ENCODE measurements around the gene TNF.
"Not testable (repeated sequence)": the region's sequence is repeated elsewhere in the genome, so short reads cannot be mapped to it uniquely, and the experiment has no call there.

Gene TNF

GRCh38 chr6:31588871-31589650 lies 13.7 kb downstream of the TNF start:
- no peak for DNase-seq (ENCODE audit: low read depth)

- DNase-seq (ENCODE audit: low read depth): not testable (repeated sequence)
Observed at GRCh38 chr6:31590691-31591090, 15.3 kb downstream of the TNF start.

GRCh38 chr6:31592396-31592771 lies 17.0 kb downstream of the TNF start:
- no peak for DNase-seq (ENCODE audit: low read depth)

- DNase-seq (ENCODE audit: low read depth): no peak
Observed at GRCh38 chr6:31597006-31597405, 21.6 kb downstream of the TNF start.

- no peak for DNase-seq (ENCODE audit: low read depth)
Observed at GRCh38 chr6:31607317-31607716, 32.0 kb downstream of the TNF start.

- DNase-seq (ENCODE audit: low read depth): no peak
Observed at GRCh38 chr6:31609519-31610406, 34.4 kb downstream of the TNF start.

- DNase-seq (ENCODE audit: low read depth): no peak
Observed at GRCh38 chr6:31610968-31611367, 35.6 kb downstream of the TNF start.

GRCh38 chr6:31614075-31614619 lies 38.8 kb downstream of the TNF start:
- no peak for DNase-seq (ENCODE audit: low read depth)

- no peak for DNase-seq (ENCODE audit: low read depth)
Observed at GRCh38 chr6:31614684-31615578, 39.6 kb downstream of the TNF start, which contains the start of gene AIF1. Gene AIF1 (plus strand): TSS chr6:31615234. CDS start chr6:31615330, 96 bp downstream.

- DNase-seq (ENCODE audit: low read depth): no peak
Observed at GRCh38 chr6:31615748-31616147, 40.4 kb downstream of the TNF start.

GRCh38 chr6:31617010-31617409 lies 41.6 kb downstream of the TNF start:
- no peak for DNase-seq (ENCODE audit: low read depth)

- peak; percentile 90 for DNase-seq (ENCODE audit: low read depth)
Observed at GRCh38 chr6:31619805-31620585, 44.6 kb downstream of the TNF start.

- DNase-seq (ENCODE audit: low read depth): peak; percentile 51
Observed at GRCh38 chr6:31620586-31621319, 45.4 kb downstream of the TNF start, which contains the start of gene PRRC2A. Gene PRRC2A (plus strand): TSS chr6:31620715. CDS start chr6:31622790, 2,075 bp downstream.

- no peak for DNase-seq (ENCODE audit: low read depth)
Observed at GRCh38 chr6:31621320-31621939, 46.1 kb downstream of the TNF start.

- no peak for DNase-seq (ENCODE audit: low read depth)
Observed at GRCh38 chr6:31621991-31622390, 46.6 kb downstream of the TNF start.

- no peak for DNase-seq (ENCODE audit: low read depth)
Observed at GRCh38 chr6:31622684-31623091, 47.3 kb downstream of the TNF start.

GRCh38 chr6:31624070-31624469 lies 48.7 kb downstream of the TNF start:
- DNase-seq (ENCODE audit: low read depth): no peak

GRCh38 chr6:31626952-31627351 lies 51.6 kb downstream of the TNF start:
- DNase-seq (ENCODE audit: low read depth): no peak

GRCh38 chr6:31627690-31628287 lies 52.4 kb downstream of the TNF start:
- no peak for DNase-seq (ENCODE audit: low read depth)

Data from stimulated activated CD8-positive, alpha-beta memory T cell treated with anti-CD3 and anti-CD28 coated beads, Interleukin-15, amount 100 ng/mL, for 1 hour (primary cell).